Measurements from ENCODE around the gene NCAPG2.
"Not testable (repeated sequence)": the region's sequence is repeated elsewhere in the genome, so short reads cannot be mapped to it uniquely, and the experiment has no call there.

NCAPG2 gene

DNA sequence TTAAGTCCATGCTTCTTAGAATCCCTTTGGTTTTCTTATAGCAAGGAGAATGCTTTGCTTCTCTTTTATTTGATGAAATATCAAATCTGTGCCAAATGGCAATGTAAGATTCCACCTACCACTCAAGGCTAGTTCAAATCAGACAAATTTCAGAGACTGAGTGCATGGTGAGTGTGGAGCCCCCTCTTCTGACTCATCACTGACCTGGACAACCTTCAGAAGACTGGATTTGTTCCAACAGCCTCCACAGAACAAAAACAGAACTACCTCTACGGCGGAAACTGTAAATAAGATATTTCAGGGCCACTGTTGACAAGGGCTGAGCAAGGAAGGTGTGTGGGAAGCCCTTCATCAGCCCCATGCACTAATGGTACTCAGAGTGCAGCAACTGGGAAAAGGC is 21.1 kb downstream of the NCAPG2 start:
- no peak overlapping the region for H3K27ac ChIP-seq (ENCODE audit: low read depth, low read length)
- H3K4me3 ChIP-seq (ENCODE audit: low read depth in 1 of 2, low read length in 2 of 2), result no peak overlapping the region
- H3K9me3 ChIP-seq (ENCODE audit: low read length), result no peaks in the 10 kb centered on the region
- H3K27me3 ChIP-seq (ENCODE audit: control insufficient read depth in 1 of 2, insufficient read depth in 2 of 2, low read length in 2 of 2), result no peaks in the 10 kb centered on the region
- H3K9ac ChIP-seq (ENCODE audit: low read length), result no peak overlapping the region
- H3K4me1 ChIP-seq (ENCODE audit: insufficient read depth, low read length), result no peaks in the 10 kb centered on the region
- peaks cover 9% of the 10 kb centered on the region for H3K36me3 ChIP-seq (ENCODE audit: insufficient read depth, low read length)

DNA sequence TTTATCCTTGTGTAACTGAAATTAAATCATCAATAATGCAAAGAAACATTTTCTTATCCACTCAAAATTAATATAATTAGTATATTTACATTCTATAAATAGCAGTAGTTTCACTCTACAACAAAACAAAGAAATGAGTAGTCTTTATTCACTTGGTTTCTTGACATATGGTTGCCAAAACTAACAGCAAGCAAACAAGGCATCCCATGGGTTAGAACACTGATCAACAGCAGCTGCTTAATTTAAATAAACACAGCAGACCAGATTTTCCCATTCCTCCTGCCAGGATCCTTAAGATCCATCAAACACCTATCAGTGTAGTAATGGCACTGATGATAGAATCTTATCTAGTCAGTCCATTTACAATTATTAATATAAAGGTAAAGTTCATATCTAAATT is 22.1 kb downstream of the NCAPG2 start:
- Histone ChIP-seq H3K4me1 (ENCODE audit: insufficient read depth, low read length) (no peaks in the 10 kb centered on the region), H3K27me3 (ENCODE audit: control insufficient read depth in 1 of 2, insufficient read depth in 2 of 2, low read length in 2 of 2) (no peaks in the 10 kb centered on the region), H3K4me3 (ENCODE audit: low read depth in 1 of 2, low read length in 2 of 2) (no peak overlapping the region), H3K27ac (ENCODE audit: low read depth, low read length) (no peak overlapping the region), H3K9ac (ENCODE audit: low read length) (no peak overlapping the region), H3K9me3 (ENCODE audit: low read length) (no peaks in the 10 kb centered on the region), H3K36me3 (ENCODE audit: insufficient read depth, low read length) (peaks cover 9% of the 10 kb centered on the region)

DNA sequence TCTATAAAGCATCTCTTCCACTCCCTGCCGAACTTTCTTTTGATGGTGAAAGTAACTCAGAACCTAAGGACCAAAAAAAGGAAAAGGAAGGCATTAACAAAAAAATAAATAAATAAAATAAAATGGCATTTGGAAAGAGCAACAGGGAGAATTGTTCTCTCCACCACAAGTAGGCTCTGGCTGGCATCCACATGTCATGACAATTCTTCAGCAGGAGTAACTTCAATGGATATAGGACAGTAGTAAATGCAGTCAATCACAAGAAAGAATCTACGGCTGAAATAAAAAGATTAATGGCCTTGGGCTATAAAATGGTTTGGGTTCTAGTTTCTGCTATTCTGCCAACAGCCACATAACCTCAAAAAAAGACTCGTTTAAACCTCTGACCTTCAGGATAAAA is 23.9 kb downstream of the NCAPG2 start:
- no peak overlapping the region for H3K4me3 ChIP-seq (ENCODE audit: low read depth in 1 of 2, low read length in 2 of 2)
- H3K36me3 ChIP-seq (ENCODE audit: insufficient read depth, low read length), result peaks cover 5% of the 10 kb centered on the region
- no peak overlapping the region for H3K27ac ChIP-seq (ENCODE audit: low read depth, low read length)
- no peaks in the 10 kb centered on the region for H3K4me1 ChIP-seq (ENCODE audit: insufficient read depth, low read length)
- H3K27me3 ChIP-seq (ENCODE audit: control insufficient read depth in 1 of 2, insufficient read depth in 2 of 2, low read length in 2 of 2), result no peaks in the 10 kb centered on the region
- no peak overlapping the region for H3K9ac ChIP-seq (ENCODE audit: low read length)
- H3K9me3 ChIP-seq (ENCODE audit: low read length), result no peaks in the 10 kb centered on the region

DNA sequence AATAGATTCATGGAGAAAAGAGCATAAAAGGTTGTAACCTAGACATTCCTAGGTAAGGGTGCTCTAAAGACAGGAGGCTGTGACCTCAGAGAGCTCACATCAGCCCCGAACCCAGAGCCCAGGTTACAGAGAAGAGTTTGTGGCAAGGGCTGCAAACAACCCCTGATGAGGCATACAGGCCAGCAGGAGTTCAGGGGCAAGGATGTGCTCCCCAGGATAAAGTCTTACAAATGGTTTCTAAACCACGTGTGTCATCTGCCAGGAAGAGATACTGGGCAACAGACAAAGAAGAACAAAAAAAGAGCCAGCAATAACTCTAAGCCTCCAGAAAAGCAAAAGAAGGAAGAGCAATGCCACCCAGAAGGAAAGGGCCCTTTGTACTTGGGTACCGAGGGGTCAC is 27.7 kb downstream of the NCAPG2 start:
- H3K9me3 ChIP-seq (ENCODE audit: low read length), result no peaks in the 10 kb centered on the region
- H3K27ac ChIP-seq (ENCODE audit: low read depth, low read length), result no peak overlapping the region
- H3K36me3 ChIP-seq (ENCODE audit: insufficient read depth, low read length), result peaks cover 5% of the 10 kb centered on the region

DNA sequence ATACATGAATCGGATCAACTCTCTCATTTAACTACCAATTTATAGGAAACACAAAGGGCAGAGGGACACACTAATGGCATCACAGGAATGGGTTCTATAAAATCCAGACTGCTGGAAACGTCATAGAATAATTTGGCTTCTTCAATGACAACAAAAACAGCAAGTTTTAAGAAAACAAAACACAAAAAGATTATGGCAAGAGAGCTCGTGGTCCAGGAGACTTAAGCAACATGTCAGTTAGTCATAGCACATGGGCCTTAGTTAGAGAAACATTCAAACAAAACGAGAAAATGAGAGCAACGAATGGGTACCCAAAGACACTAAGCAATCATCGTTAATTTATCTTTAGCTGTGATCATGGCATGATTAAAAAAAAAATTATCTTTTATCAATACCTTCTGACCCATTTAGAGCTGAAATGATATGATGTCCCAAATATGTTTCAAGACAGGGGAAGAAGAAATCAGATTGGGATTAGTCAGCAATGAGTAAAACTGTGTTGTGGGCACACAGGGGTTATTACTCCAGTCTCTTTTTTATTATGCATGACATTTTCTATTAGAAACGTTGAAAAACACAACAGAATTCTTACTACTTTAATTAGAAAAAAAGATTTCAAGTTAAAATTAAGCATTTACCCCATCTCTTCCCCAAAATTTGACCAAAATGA is 28.3 kb downstream of the NCAPG2 start:
- H3K4me3 ChIP-seq (ENCODE audit: low read depth in 1 of 2, low read length in 2 of 2), result no peak overlapping the region
- H3K4me1 ChIP-seq (ENCODE audit: insufficient read depth, low read length), result no peaks in the 10 kb centered on the region
- H3K9ac ChIP-seq (ENCODE audit: low read length), result no peak overlapping the region
- no peaks in the 10 kb centered on the region for H3K27me3 ChIP-seq (ENCODE audit: control insufficient read depth in 1 of 2, insufficient read depth in 2 of 2, low read length in 2 of 2)
- H3K36me3 ChIP-seq (ENCODE audit: insufficient read depth, low read length), result peaks cover 5% of the 10 kb centered on the region
- no peaks in the 10 kb centered on the region for H3K9me3 ChIP-seq (ENCODE audit: low read length)
- no peak overlapping the region for H3K27ac ChIP-seq (ENCODE audit: low read depth, low read length)

More for the DNA sequence above, 27.7 kb downstream of the NCAPG2 start:
- no peaks in the 10 kb centered on the region for H3K27me3 ChIP-seq (ENCODE audit: control insufficient read depth in 1 of 2, insufficient read depth in 2 of 2, low read length in 2 of 2)
- no peaks in the 10 kb centered on the region for H3K4me1 ChIP-seq (ENCODE audit: insufficient read depth, low read length)
- H3K9ac ChIP-seq (ENCODE audit: low read length), result no peak overlapping the region
- no peak overlapping the region for H3K4me3 ChIP-seq (ENCODE audit: low read depth in 1 of 2, low read length in 2 of 2)

DNA sequence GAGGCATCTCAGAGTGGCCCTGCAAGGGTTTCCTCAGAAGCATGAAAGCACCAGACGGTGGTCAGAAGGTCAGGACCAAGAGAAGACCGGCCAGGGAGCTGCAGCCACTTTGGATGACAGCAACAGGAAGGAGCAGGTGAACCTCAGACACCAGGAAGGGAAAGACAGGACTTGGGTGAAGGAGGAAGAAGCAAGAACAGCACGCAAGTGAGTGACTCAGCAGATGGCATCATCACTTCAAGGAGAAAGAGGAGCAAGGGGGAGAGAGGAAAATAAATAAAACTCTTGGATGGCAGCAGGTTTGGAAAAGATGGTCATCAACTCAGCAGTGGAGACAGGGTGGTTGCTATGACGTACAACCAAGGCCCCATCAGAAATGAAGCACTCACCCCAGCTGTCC is 31.6 kb downstream of the NCAPG2 start:
- Histone ChIP-seq H3K27me3 (ENCODE audit: control insufficient read depth in 1 of 2, insufficient read depth in 2 of 2, low read length in 2 of 2) (no peaks in the 10 kb centered on the region), H3K4me3 (ENCODE audit: low read depth in 1 of 2, low read length in 2 of 2) (no peak overlapping the region), H3K9me3 (ENCODE audit: low read length) (no peaks in the 10 kb centered on the region), H3K27ac (ENCODE audit: low read depth, low read length) (no peak overlapping the region), H3K9ac (ENCODE audit: low read length) (no peak overlapping the region), H3K4me1 (ENCODE audit: insufficient read depth, low read length) (no peaks in the 10 kb centered on the region), H3K36me3 (ENCODE audit: insufficient read depth, low read length) (no peaks in the 10 kb centered on the region)

DNA sequence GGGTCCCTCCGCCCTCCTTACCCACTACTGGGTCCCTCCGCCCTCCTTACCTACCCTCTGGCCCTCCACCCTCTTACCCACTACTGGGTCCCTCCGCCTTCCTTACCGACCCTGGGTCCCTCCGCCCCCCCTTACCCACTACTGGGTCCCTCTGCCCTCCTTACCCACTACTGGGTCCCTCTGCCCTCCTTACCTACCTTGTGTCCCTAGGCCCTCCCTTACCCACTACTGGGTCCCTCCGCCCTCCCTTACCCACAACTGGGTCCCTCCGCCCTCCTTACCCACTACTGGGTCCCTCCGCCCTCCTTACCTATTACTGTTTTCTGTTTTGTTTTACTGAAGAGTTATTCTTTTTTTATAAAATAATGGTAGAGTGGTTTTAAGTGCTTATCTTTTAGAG is 36.5 kb downstream of the NCAPG2 start:
- not testable (repeated sequence) for H3K9ac ChIP-seq (ENCODE audit: low read length); H3K4me3 ChIP-seq (ENCODE audit: low read depth in 1 of 2, low read length in 2 of 2); H3K9me3 ChIP-seq (ENCODE audit: low read length); H3K27ac ChIP-seq (ENCODE audit: low read depth, low read length); H3K4me1 ChIP-seq (ENCODE audit: insufficient read depth, low read length); H3K27me3 ChIP-seq (ENCODE audit: control insufficient read depth in 1 of 2, insufficient read depth in 2 of 2, low read length in 2 of 2); H3K36me3 ChIP-seq (ENCODE audit: insufficient read depth, low read length)

DNA sequence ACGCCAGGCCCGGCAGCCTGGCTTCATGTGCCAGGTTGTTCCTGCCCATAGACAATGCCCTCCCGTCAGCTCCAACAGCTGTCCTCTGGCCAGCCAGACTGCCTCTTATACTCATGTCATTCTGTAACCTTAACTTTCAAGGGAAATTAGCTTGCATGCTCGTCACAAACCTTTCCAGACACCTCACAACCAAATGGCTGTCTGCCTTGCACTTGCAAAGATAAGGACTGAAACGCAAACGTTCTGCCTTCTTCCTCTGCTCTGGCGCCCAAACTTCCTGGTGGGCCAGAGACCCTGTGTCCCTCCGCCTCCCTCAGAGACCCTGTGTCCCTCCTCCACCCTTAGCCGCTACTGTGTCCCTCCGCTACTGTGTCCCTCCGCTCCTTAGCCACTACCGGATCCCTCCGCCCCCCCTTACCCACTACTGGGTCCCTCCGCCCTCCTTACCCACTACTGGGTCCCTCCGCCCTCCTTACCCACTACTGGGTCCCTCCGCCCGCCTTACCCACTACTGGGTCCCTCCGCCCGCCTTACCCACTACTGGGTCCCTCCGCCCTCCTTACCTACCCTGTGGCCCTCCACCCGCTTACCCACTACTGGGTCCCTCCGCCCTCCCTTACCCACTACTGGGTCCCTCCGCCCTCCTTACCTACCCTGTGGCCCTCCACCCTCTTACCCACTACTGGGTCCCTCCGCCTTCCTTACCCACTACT is 37.5 kb downstream of the NCAPG2 start:
- not testable (repeated sequence) for H3K9ac ChIP-seq (ENCODE audit: low read length); H3K27ac ChIP-seq (ENCODE audit: low read depth, low read length); H3K4me3 ChIP-seq (ENCODE audit: low read depth in 1 of 2, low read length in 2 of 2); H3K4me1 ChIP-seq (ENCODE audit: insufficient read depth, low read length); H3K36me3 ChIP-seq (ENCODE audit: insufficient read depth, low read length); H3K27me3 ChIP-seq (ENCODE audit: control insufficient read depth in 1 of 2, insufficient read depth in 2 of 2, low read length in 2 of 2); H3K9me3 ChIP-seq (ENCODE audit: low read length)

DNA sequence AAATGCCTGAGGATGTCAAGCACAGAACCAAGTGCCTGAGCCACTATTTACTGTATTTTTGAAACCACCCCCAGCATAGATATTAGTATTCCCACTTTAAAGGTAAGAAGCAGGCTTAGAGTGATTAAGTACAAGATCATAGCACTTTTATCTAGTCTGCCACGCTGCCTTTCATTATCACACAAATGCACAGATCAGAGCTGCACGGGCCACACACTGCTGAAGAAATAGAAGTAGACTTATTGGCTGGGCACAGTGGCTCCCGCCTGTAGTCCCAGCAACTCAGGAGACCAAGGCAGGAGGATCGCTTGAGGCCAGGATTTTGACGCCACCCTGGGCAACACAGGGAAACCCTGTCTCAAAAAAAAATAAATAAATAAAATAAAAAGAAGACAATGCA is 38.2 kb downstream of the NCAPG2 start:
- Histone ChIP-seq H3K27ac (ENCODE audit: low read depth, low read length) (no peak overlapping the region), H3K4me1 (ENCODE audit: insufficient read depth, low read length) (no peaks in the 10 kb centered on the region), H3K9me3 (ENCODE audit: low read length) (no peaks in the 10 kb centered on the region), H3K27me3 (ENCODE audit: control insufficient read depth in 1 of 2, insufficient read depth in 2 of 2, low read length in 2 of 2) (no peaks in the 10 kb centered on the region), H3K36me3 (ENCODE audit: insufficient read depth, low read length) (peaks cover 5% of the 10 kb centered on the region), H3K4me3 (ENCODE audit: low read depth in 1 of 2, low read length in 2 of 2) (no peak overlapping the region), H3K9ac (ENCODE audit: low read length) (no peak overlapping the region)

DNA sequence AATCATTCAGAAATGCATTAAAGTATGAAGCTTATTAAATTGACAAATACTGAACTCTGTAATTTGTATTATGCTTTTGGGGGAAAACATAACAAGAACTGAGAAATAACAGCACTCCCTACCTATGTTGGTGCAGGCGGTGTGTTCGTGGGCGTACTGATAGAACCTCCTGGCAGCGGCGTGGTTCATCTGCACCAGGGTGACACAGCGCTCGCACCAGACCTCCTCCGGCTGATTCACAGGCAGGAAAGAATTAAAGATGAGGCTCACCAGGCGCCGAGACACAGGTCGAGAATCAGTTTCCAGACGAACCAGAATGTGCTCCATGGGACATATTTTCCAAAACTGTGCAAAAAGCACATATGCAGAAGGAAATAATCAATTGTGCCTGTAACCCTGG is 40.2 kb downstream of the NCAPG2 start:
- H3K36me3 ChIP-seq (ENCODE audit: insufficient read depth, low read length), result peaks cover 5% of the 10 kb centered on the region
- no peaks in the 10 kb centered on the region for H3K4me1 ChIP-seq (ENCODE audit: insufficient read depth, low read length)
- no peaks in the 10 kb centered on the region for H3K27me3 ChIP-seq (ENCODE audit: control insufficient read depth in 1 of 2, insufficient read depth in 2 of 2, low read length in 2 of 2)
- no peak overlapping the region for H3K27ac ChIP-seq (ENCODE audit: low read depth, low read length)
- H3K9ac ChIP-seq (ENCODE audit: low read length), result no peak overlapping the region
- no peaks in the 10 kb centered on the region for H3K9me3 ChIP-seq (ENCODE audit: low read length)
- no peak overlapping the region for H3K4me3 ChIP-seq (ENCODE audit: low read depth in 1 of 2, low read length in 2 of 2)

DNA sequence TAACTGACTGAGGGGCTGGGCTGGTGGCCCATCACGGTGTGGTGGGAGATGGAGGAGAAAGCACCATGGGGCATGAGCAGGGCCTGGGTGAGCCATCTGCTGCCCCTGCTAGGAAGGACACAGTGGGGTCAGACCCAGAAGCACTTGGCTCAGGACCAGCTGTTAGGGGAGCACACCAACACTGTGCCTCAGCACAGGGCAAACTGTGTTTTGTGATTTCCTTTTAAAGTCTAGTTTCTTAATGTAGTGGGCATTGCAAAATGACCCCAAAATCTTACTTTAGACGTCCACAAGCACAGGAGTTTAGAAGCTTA is 41.2 kb downstream of the NCAPG2 start:
- peaks cover 5% of the 10 kb centered on the region for H3K36me3 ChIP-seq (ENCODE audit: insufficient read depth, low read length)
- no peak overlapping the region for H3K9ac ChIP-seq (ENCODE audit: low read length)
- H3K27ac ChIP-seq (ENCODE audit: low read depth, low read length), result no peak overlapping the region

More for the DNA sequence above, 41.2 kb downstream of the NCAPG2 start:
- Histone ChIP-seq H3K4me1 (ENCODE audit: insufficient read depth, low read length) (no peaks in the 10 kb centered on the region), H3K4me3 (ENCODE audit: low read depth in 1 of 2, low read length in 2 of 2) (no peak overlapping the region), H3K27me3 (ENCODE audit: control insufficient read depth in 1 of 2, insufficient read depth in 2 of 2, low read length in 2 of 2) (no peaks in the 10 kb centered on the region), H3K9me3 (ENCODE audit: low read length) (no peaks in the 10 kb centered on the region)
